ENCODE measurements around the gene SERPINA5. TPM values are rescaled to one million over a fixed set of nuclear protein-coding genes. Genes with fewer than 3 reads are reported as not detected.
"Not testable (repeated sequence)": the region's sequence is repeated elsewhere in the genome, so short reads cannot be mapped to it uniquely, and the experiment has no call there.

SERPINA5 gene
- total RNA-seq, 1 donor, result not detected

DNA sequence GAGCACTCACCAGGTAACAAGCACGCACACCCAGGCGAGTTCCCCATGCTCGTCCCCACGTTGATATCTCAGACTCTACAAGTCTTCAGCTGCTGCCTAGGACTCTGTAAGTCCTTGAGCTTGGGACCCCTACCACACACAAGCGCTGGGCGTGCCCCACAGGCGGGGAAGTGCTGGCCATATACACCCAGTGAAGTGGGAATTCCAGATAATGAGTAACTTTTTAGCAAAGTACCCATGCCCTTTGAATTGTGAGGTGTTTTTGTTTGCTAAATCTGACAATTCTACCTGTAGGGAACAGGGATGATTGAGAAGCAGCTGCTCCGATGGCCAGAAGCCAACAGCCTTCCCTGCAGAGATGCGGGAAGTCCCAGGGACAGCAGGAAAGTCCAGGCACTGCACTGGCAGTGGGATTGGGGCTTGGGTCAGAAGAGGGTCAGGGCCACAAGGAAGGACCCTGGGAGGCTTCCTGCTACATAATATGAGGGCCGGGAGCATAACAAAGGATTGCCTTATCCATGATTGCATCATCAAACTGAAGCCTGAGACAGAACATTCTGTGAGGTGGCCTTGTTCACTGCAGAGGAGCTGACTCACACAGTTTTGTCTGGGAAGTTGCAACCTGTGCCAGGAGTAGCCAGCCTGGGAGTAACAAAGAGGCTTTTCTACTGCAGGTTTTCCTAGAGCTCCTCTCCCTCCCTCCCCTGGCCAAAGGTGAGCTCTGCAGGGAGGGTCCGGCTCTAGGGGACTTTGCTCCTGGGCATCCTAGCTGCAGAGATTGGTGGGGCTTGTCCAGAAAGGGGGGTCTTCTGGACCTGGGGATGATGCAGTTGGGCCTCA lies 17.8 kb downstream of the SERPINA5 start:
- no peak overlapping the region for H3K4me3 ChIP-seq (ENCODE audit: low read length)
- H3K27me3 ChIP-seq (ENCODE audit: insufficient read depth, low read length), result no peaks in the 10 kb centered on the region
- H3K4me1 ChIP-seq (ENCODE audit: insufficient read depth, low read length), result no peaks in the 10 kb centered on the region
- no peaks in the 10 kb centered on the region for H3K9me3 ChIP-seq (ENCODE audit: low read depth, low read length)

DNA sequence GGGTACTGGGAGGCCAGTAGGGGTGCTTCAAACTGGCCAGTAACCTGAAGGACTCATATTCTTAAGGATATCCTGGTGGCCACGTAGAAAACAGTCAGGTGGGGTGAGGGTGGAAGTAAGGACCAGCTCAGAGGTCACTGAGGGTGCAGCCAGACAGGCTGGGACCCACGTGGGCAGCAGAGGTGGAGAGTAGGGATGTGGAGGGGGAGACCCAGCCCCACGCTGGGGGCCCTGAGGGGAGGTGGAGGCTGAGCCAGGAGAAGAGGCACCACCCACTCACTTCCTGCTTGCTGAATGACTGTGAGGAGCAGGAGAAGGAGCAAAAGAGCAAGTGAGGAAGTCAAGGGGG lies 18.4 kb downstream of the SERPINA5 start:
- no peaks in the 10 kb centered on the region for H3K9me3 ChIP-seq (ENCODE audit: low read depth, low read length)
- H3K27me3 ChIP-seq (ENCODE audit: insufficient read depth, low read length), result no peaks in the 10 kb centered on the region
- H3K4me3 ChIP-seq (ENCODE audit: low read length), result no peak overlapping the region
- H3K4me1 ChIP-seq (ENCODE audit: insufficient read depth, low read length), result no peaks in the 10 kb centered on the region

DNA sequence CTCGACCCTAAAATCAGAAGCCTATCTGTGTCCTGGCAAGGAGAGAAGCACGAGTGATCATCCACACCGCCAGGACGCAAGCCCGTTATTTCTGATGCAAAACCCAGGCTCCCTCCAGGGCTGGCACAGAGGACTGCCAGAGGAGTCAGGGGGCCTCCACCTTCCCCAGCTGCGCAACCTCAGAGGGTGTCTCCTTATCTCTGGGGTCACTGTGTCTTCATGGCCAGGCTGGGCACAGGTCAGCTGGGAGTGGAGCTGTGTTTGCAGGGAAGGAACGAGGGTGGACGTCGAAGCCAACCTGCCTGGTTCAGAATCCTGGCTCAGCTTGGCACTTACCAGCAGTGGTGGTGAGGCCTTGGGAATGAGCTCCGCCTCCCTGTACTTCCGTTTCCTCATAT lies 18.9 kb downstream of the SERPINA5 start:
- H3K4me3 ChIP-seq (ENCODE audit: low read length), result no peak overlapping the region
- no peaks in the 10 kb centered on the region for H3K9me3 ChIP-seq (ENCODE audit: low read depth, low read length)
- no peaks in the 10 kb centered on the region for H3K27me3 ChIP-seq (ENCODE audit: insufficient read depth, low read length)
- H3K4me1 ChIP-seq (ENCODE audit: insufficient read depth, low read length), result no peaks in the 10 kb centered on the region

DNA sequence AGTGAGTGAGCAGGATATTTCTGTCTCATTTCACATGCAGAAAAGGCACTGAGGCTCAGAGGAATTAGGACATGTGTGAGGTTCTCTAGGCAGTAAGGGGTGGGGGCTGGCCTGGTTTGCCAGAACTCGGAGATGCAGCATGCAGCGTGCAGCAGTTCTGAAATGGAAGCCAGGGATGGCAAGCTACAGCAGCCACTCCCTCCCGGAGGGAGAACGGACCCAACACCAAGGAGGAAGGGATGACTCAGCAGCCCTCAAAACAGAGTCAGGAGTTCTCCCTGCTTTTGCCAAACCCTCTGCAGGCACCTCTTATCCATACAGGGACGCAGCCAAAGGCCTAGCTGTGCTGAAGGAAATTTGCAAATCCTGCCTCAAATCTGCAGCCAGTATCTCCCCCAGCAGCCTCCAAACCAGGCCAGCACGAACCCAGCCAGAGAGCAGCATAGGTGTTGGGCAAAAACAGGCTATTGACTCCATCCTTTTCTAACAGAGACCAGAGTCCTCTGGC lies 20.7 kb downstream of the SERPINA5 start:
- no peaks in the 10 kb centered on the region for H3K9me3 ChIP-seq (ENCODE audit: low read depth, low read length)
- H3K27me3 ChIP-seq (ENCODE audit: insufficient read depth, low read length), result no peaks in the 10 kb centered on the region
- no peaks in the 10 kb centered on the region for H3K4me1 ChIP-seq (ENCODE audit: insufficient read depth, low read length)
- no peak overlapping the region for H3K4me3 ChIP-seq (ENCODE audit: low read length)

DNA sequence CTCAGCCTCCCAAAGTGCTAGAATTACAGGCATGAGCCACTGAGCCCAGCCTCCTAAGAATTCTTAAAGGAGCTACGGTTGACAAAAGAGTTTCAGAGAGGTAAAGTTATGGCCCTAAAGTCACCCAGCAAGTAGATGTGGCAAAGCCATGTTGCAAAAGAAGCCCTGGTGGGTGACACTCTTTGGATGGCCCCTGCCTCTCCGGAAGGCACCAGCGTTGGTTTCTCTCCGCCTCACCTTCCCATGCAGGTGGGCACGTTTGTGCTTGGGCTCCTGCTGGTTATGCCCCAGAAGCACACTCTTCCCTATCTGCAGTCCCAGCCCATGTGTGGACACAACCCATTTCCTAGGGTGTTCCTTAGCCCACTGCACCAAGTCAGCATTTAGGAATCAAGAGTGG lies 21.5 kb downstream of the SERPINA5 start:
- Histone ChIP-seq H3K9me3 (ENCODE audit: low read depth, low read length) (no peaks in the 10 kb centered on the region), H3K4me3 (ENCODE audit: low read length) (no peak overlapping the region), H3K4me1 (ENCODE audit: insufficient read depth, low read length) (no peaks in the 10 kb centered on the region), H3K27me3 (ENCODE audit: insufficient read depth, low read length) (no peaks in the 10 kb centered on the region)

DNA sequence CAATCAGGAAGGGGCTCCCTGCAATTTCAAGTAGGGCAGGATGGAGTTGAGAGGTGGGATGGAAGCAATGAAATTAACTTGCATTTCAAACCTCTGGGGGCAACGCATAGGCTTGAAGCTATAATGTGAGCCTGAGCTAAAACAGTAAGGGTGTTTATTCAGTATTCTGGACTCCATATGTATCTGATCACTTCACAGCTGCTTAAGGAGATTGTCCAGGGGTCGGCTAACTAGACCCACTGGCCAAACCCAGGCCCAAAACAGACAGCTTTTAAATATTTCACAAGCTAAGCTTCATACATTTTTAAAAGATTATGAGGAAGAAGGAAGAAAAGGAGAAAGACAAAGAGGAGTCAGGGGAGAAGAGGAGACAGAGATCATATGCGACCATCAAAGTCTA lies 24.1 kb downstream of the SERPINA5 start:
- Histone ChIP-seq H3K4me1 (ENCODE audit: insufficient read depth, low read length) (no peaks in the 10 kb centered on the region), H3K4me3 (ENCODE audit: low read length) (no peak overlapping the region), H3K27me3 (ENCODE audit: insufficient read depth, low read length) (no peaks in the 10 kb centered on the region), H3K9me3 (ENCODE audit: low read depth, low read length) (no peaks in the 10 kb centered on the region)

DNA sequence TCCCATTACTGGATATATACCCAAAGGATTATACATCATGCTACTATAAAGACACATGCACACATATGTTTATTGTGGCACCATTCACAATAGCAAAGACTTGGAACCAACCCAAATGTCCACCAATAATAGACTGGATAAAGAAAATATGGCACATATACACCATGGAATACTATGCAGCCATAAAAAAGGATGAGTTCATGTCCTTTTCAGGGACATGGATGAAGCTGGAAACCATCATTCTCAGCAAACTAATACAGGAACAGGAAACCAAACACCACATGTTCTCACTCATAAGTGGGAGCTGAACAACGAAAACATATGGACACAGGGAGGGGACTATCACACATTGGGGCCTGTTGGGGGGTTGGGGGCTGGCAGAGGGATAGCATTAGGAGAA lies 27.7 kb downstream of the SERPINA5 start:
- not testable (repeated sequence) for H3K4me3 ChIP-seq (ENCODE audit: low read length); H3K27me3 ChIP-seq (ENCODE audit: insufficient read depth, low read length); H3K9me3 ChIP-seq (ENCODE audit: low read depth, low read length); H3K4me1 ChIP-seq (ENCODE audit: insufficient read depth, low read length)

DNA sequence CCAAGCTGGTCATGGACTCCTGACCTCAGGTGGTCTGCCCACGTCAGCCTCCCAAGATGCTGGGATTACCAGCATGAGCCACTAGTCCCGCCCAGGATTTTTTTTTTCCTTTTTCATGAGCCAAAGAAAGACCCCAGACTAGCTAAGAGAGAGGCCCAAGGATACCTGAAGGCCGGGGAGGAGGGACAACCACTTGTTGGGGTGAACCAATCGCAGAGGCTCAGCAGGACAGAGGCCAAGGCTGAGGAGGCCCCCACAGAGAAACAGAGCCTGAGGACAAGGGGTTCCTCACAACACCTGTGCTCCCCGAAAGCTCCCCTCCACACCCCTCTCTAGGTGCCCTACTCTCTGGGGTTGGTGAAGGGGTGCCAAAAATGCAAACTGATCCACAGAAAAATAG lies 30.0 kb downstream of the SERPINA5 start:
- Histone ChIP-seq H3K4me1 (ENCODE audit: insufficient read depth, low read length) (no peaks in the 10 kb centered on the region), H3K4me3 (ENCODE audit: low read length) (no peak overlapping the region), H3K27me3 (ENCODE audit: insufficient read depth, low read length) (no peaks in the 10 kb centered on the region), H3K9me3 (ENCODE audit: low read depth, low read length) (no peaks in the 10 kb centered on the region)

DNA sequence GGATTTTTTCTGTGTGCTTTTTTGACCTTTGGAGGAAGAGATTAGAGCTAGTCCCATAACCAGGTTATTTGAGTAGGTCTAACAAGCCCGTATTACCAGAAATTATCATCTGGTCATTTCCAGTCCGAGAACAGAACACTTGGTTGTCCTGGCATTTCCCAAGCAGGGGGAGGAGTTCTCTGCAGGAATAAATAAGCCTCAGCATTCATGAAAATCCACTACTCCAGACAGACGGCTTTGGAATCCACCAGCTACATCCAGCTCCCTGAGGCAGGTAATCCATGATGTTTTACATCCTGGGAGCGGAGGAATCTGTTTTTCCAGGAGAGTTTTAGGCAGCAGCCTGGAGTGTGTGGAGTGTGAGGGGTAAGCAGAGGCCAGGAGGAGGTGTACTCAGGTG lies 30.9 kb downstream of the SERPINA5 start, which contains the start of gene SERPINA3:
SERPINA3 (plus strand) TSS at position 218 of the 400 bp plus-strand sequence. CDS start 2,051 bp downstream, outside the sequence.
- Histone ChIP-seq H3K9me3 (ENCODE audit: low read depth, low read length) (no peaks in the 10 kb centered on the region), H3K27me3 (ENCODE audit: insufficient read depth, low read length) (no peaks in the 10 kb centered on the region), H3K4me1 (ENCODE audit: insufficient read depth, low read length) (no peaks in the 10 kb centered on the region), H3K4me3 (ENCODE audit: low read length) (no peak within 1 kb of the TSS)

DNA sequence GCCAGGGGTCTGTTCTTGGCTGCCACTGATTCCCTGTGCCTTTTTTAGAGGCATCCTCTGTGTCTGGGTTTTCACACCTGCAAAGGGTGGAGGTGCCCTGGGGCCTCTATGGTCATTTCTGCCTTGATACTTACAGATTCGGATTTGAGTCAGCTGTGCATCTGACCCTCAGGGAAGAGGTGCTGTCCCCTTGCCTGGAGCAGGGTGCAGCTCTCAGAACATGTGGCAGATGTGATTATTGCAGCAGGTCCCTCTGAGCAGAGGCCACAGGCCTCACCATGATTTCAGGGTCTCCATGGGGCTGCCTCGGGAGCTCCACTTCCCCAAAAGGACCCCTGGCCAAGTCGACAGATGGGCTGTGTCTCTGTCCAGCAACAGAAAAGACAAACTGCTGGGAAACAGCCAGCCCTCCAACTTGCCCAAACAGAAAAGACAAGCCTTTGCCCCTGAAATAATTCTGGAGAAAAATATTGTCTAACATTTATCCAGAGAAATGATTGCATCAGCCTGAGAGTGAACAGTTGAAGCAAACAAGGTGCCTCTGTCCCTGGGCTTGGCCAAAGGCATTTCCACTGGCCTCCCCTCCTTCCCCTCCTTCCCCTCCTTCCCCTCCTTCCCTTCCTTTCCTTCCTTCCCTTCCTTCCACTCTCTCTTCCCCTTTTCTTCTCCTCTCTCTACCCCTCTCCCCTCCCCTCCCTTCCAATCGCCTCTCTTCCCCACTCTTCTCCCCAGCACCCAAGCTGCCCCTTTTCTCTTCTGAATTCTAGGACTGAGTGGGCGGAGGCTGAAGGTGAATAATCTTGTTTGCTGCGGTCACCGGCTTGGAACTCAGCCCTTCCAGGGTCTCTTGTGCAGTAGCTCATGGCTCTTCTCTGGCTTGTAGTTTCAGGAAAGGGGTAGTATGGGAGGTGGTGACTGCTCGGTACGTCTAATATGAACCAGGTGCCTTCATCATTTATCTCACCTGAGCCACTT lies 31.6 kb downstream of the SERPINA5 start:
- H3K27me3 ChIP-seq (ENCODE audit: insufficient read depth, low read length), result no peaks in the 10 kb centered on the region
- H3K4me3 ChIP-seq (ENCODE audit: low read length), result no peak overlapping the region
- H3K4me1 ChIP-seq (ENCODE audit: insufficient read depth, low read length), result no peaks in the 10 kb centered on the region
- no peaks in the 10 kb centered on the region for H3K9me3 ChIP-seq (ENCODE audit: low read depth, low read length)

DNA sequence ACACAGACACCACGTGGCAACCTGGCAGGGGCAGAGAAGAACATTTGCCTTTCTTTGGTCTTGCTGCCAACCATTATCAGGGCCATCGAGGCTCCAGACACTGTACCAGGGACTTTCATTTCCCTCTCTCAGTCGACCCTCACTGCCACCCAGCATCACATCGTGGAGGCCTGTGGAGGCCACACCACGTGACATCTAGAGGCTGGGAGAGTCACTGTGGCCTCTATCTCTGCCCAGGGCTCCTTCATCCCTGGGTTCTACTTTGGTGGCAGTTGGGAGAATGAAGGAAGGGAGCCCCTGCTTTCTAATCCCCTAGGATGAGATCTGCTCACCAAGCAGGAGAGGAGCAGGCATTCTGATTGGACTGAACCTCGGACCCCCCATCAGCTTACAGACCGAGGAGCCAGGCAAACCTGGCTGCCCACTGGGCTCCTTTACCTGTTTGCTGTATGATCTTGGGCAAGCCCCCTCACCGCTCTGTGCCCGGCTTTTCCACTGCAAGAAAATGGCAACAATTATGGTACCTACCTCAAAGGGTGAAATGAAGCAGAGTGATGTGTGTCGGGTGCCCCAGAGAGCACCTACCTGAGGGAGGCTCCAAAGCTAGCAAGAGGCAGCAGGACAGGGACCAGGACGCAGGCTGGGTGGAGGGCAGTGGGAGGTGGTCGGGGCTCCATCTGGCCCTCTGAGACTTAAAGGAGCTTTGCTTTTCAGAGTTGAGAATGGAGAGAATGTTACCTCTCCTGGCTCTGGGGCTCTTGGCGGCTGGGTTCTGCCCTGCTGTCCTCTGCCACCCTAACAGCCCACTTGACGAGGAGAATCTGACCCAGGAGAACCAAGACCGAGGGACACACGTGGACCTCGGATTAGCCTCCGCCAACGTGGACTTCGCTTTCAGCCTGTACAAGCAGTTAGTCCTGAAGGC lies 32.8 kb downstream of the SERPINA5 start:
- H3K27me3 ChIP-seq (ENCODE audit: insufficient read depth, low read length), result no peaks in the 10 kb centered on the region
- no peaks in the 10 kb centered on the region for H3K4me1 ChIP-seq (ENCODE audit: insufficient read depth, low read length)
- peaks cover 6% of the 10 kb centered on the region for H3K9me3 ChIP-seq (ENCODE audit: low read depth, low read length)
- no peak overlapping the region for H3K4me3 ChIP-seq (ENCODE audit: low read length)

DNA sequence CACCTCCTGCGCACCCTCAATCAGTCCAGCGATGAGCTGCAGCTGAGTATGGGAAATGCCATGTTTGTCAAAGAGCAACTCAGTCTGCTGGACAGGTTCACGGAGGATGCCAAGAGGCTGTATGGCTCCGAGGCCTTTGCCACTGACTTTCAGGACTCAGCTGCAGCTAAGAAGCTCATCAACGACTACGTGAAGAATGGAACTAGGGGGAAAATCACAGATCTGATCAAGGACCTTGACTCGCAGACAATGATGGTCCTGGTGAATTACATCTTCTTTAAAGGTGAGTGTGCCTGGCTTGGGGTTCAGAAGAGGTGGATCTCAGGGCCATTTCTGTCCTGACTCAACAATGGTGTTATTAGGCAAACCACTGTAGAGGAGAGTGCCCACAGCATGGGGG lies 33.6 kb downstream of the SERPINA5 start:
- no peak overlapping the region for H3K4me3 ChIP-seq (ENCODE audit: low read length)
- H3K4me1 ChIP-seq (ENCODE audit: insufficient read depth, low read length), result no peaks in the 10 kb centered on the region
- H3K27me3 ChIP-seq (ENCODE audit: insufficient read depth, low read length), result no peaks in the 10 kb centered on the region
- peaks cover 6% of the 10 kb centered on the region for H3K9me3 ChIP-seq (ENCODE audit: low read depth, low read length)

DNA sequence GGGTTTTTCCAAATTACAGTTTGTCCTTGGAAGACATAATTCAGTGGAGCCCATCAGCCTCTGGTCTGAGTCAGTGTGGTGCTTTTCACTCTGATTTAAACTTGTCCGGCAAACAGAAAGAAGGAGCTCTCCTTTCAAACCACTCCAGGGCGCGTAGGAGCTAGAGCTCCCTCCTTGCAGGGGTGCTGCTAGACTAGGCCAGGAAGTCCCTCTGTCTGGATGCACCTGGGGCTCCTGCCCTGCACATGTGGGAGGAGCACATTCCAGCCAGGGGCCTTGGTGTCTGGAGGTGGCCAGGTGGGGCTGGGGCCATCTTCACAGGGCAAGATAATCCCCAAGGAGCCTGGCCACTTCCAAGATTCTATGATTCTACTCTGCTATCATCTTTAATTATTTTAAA lies 34.0 kb downstream of the SERPINA5 start:
- Histone ChIP-seq H3K9me3 (ENCODE audit: low read depth, low read length) (peaks cover 6% of the 10 kb centered on the region), H3K4me3 (ENCODE audit: low read length) (no peak overlapping the region), H3K27me3 (ENCODE audit: insufficient read depth, low read length) (no peaks in the 10 kb centered on the region), H3K4me1 (ENCODE audit: insufficient read depth, low read length) (no peaks in the 10 kb centered on the region)

DNA sequence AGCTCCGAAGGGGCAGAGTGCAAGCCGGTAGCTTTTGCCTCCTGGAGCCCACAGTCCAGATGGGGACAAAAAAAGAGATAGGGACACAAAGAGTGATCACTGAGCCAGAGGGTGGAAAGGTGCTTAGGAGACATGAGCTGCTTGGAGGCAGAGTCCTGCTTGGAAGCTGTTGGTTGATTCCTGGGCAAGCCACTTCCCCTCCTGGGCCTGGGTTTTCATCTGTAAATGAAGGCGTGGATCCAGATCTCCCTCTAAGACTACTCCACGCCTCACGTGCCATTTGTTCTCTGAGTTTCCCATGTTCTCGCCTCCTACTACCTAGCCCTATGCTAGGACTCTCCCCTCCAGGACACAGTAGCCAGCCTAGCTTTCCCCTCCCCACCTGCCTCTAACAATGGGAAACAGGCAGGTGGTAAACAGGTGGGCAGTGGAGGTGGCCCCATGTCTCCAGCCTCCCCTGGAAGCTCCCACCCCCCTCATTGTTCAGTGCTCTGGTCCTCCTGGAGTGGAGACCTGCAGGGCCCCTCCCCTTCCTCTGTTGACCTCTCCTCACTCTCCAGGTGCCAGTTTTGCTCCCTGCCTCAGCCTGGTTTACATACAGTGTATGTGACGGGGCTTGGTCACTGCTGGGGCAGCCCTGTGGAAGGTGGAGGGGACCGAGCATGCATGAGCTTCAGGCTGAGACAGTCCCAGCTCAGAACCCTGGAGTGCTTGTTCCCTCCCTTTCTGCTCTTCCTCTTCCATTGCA lies 34.8 kb downstream of the SERPINA5 start:
- Histone ChIP-seq H3K4me3 (ENCODE audit: low read length) (no peak overlapping the region), H3K9me3 (ENCODE audit: low read depth, low read length) (peaks cover 6% of the 10 kb centered on the region), H3K27me3 (ENCODE audit: insufficient read depth, low read length) (no peaks in the 10 kb centered on the region), H3K4me1 (ENCODE audit: insufficient read depth, low read length) (no peaks in the 10 kb centered on the region)

Measured in mononuclear cell (primary cell).